GDM1 (cell line): Measurements from ENCODE around the gene SPPL2B.

Source experiments
- DNase-seq: peaks from one replicate; lab custom pipeline; 2025; lab: John Stamatoyannopoulos, UW

Gene SPPL2B

GRCh38 chr19:2300533-2300932 is 28.0 kb upstream of the SPPL2B start:
- no peak for DNase-seq

GRCh38 chr19:2302319-2303210 is 25.9 kb upstream of the SPPL2B start:
- DNase-seq = no peak

GRCh38 chr19:2303211-2303798 is 25.2 kb upstream of the SPPL2B start:
- no peak for DNase-seq

- no peak for DNase-seq
Observed at GRCh38 chr19:2305452-2306280, 22.8 kb upstream of the SPPL2B start.

GRCh38 chr19:2306281-2306806 is 22.1 kb upstream of the SPPL2B start:
- no peak for DNase-seq

- no peak for DNase-seq
Observed at GRCh38 chr19:2306971-2307370, 21.5 kb upstream of the SPPL2B start.

- DNase-seq = no peak
Observed at GRCh38 chr19:2307518-2308012, 20.9 kb upstream of the SPPL2B start.

- no peak for DNase-seq
Observed at GRCh38 chr19:2308114-2308556, 20.3 kb upstream of the SPPL2B start, which contains the start of gene LINGO3. LINGO3 (minus strand) TSS chr19:2308154; CDS start chr19:2291776, 16,378 bp downstream.

GRCh38 chr19:2309734-2310362 is 18.6 kb upstream of the SPPL2B start:
- DNase-seq = no peak

- no peak for DNase-seq
Observed at GRCh38 chr19:2311093-2311492, 17.4 kb upstream of the SPPL2B start.

- DNase-seq = no peak
Observed at GRCh38 chr19:2312820-2313501, 15.5 kb upstream of the SPPL2B start.

GRCh38 chr19:2315121-2315817 is 13.2 kb upstream of the SPPL2B start:
- DNase-seq = no peak

- peak; percentile 26 for DNase-seq
Observed at GRCh38 chr19:2315818-2316353, 12.6 kb upstream of the SPPL2B start.

GRCh38 chr19:2317300-2317699 is 11.2 kb upstream of the SPPL2B start:
- no peak for DNase-seq

GRCh38 chr19:2317756-2318155 is 10.7 kb upstream of the SPPL2B start:
- no peak for DNase-seq

- no peak for DNase-seq
Observed at GRCh38 chr19:2318923-2319322, 9.6 kb upstream of the SPPL2B start.

GRCh38 chr19:2319551-2319950 is 8.9 kb upstream of the SPPL2B start:
- DNase-seq = no peak

GRCh38 chr19:2320049-2320448 is 8.4 kb upstream of the SPPL2B start:
- DNase-seq = no peak

GRCh38 chr19:2320939-2321338 is 7.5 kb upstream of the SPPL2B start:
- DNase-seq = no peak
